Aorta (tissue), 5 donors: ENCODE measurements around the gene ILF2. TPM values are rescaled to one million over a fixed set of nuclear protein-coding genes. Genes with fewer than 3 reads are reported as not detected.
A peak's percentile ranks its signal among the peaks of the same experiment; 100 is the strongest.

ENCODE experiments used
- ATAC-seq: fragments of 200-7000 bp; cut with Tn5 transposase; one replicate; pipeline ENCODE4 v1.9.1; 2022; ENCODE audit warnings: moderate library complexity; ENCODE audit not compliant: low FRiP score
- DNase-seq, 2 donors: peaks; one replicate each; pipeline ENCODE4 v3.0.0-alpha.2; 2020
- H3K27ac ChIP-seq, 2 donors: one replicate each; pipeline ENCODE4 v1.5.1; 2013; ENCODE audit warnings: low read length in 2 of 2, mild to moderate bottlenecking in 2 of 2, moderate library complexity in 2 of 2, control low read depth in 1 of 2, inconsistent platforms in 1 of 2, low read depth in 1 of 2
- H3K27me3 ChIP-seq, 2 donors: one replicate each; pipeline ENCODE4 v1.6.1; 2013; ENCODE audit warnings: control low read depth in 1 of 2, low read length in 1 of 2, mild to moderate bottlenecking in 1 of 2, moderate library complexity in 1 of 2; ENCODE audit not compliant: insufficient read depth in 2 of 2, control insufficient read depth in 1 of 2
- H3K36me3 ChIP-seq, 2 donors: one replicate each; pipeline ENCODE4 v1.6.1; 2013; ENCODE audit warnings: control low read depth in 1 of 2, low read length in 1 of 2, mild to moderate bottlenecking in 1 of 2; ENCODE audit not compliant: insufficient read depth in 2 of 2, control insufficient read depth in 1 of 2
- H3K4me1 ChIP-seq, 2 donors: one replicate each; pipeline ENCODE4 v1.6.1; 2013; ENCODE audit warnings: low read length in 2 of 2, control low read depth in 1 of 2, mild to moderate bottlenecking in 1 of 2, moderate library complexity in 1 of 2; ENCODE audit not compliant: insufficient read depth in 2 of 2, control insufficient read depth in 1 of 2
- H3K4me3 ChIP-seq, 2 donors: one replicate each; pipeline ENCODE4 v1.5.1; 2013; ENCODE audit warnings: low read length in 2 of 2, control low read depth in 1 of 2, mild to moderate bottlenecking in 1 of 2
- H3K9me3 ChIP-seq: one replicate; pipeline ENCODE4 v1.6.1; 2013; ENCODE audit warnings: mild to moderate bottlenecking, low read length; ENCODE audit not compliant: control insufficient read depth
- WGBS, 2 donors: extraction: QIAGEN DNeasy Blood & Tissue Kit; methylation state at CpG; one replicate each; pipeline ENCODE4 v1.1.7; 2013; 5-methylcytosine and 5-hydroxymethylcytosine counted together
- intact Hi-C, 2 donors: fragments of 100-400 bp; cut with DNase I; formaldehyde crosslinking; loops; one replicate each; pipeline versions ENCODE4 v1.14.2 to v1.15.0; 2022
- polyA plus RNA-seq, 2 donors: library from polyadenylated mRNA; stranded (reverse); fragments of 200-250 nt; gene quantifications; one replicate each; pipeline ENCODE4 v1.2.3, GENCODE V29; 2013
- total RNA-seq, 2 donors: library from RNA; stranded (reverse); fragmentation: NEBNext Ultra II Directional; extraction: Animal tissue kit (Norgen Biotek cat#: 25700); gene quantifications; one replicate each; pipeline ENCODE4 v1.2.1, GENCODE V29; 2021
- donor health status: healthy with polysubstance abuse.
- donor health status: Bipolar disorder and iron deficiency.
- donor health status: DM: no; HTN: no; CAD: no.
- donor health status: DM: no; HTN: no; CAD: no.
- donor health status: DM: yes; HTN: yes; CAD: no.

ILF2 gene
- total and polyA plus RNA-seq, 4 donors = 67.0 to 82.9 (median 71.7) TPM

DNA sequence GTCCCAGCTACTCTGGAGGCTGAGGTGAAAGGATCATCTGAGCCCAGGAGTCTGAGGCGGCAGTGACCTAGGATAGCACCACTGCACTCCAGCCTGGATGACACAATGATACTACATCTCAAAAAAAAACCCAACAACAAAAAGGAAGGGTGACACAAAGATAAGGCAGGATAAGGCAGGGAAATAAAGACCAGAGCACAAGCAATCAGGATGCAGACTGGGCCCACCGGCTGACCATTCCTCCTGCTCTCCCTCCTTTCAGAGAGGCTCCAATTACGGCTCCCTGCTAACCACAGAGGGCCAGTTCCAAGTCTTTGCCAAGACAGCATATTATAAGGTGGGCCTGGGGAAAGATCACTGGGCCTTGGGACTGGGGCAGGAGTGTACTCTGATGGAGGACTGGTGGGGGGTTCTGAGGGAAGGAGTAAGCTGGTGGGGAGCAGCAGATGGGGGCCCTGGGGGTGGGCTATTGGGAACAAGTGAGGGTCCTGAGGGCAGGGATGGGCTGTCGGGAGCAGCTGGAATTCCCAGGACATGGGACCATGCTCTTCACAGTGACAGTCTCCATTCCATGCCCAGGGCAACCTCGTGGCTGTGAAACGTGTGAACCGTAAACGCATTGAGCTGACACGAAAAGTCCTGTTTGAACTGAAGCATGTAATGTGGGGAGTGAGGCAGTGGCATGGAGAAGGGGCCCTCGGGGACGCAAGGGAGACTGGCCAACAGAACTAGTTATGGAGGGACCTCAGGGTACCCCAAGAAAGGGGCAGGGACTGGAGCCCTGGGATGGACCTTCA, 14.9 kb upstream of the ILF2 start:
- DNase-seq = no peak
- intact Hi-C loops = no loop called here
- ATAC-seq = no peak
- Histone ChIP-seq H3K4me3 (no peak overlapping the region), H3K9me3 (no peaks in the 10 kb centered on the region), H3K4me1 (no peaks in the 10 kb centered on the region), H3K27me3 (no peaks in the 10 kb centered on the region), H3K36me3 (peaks cover 4 to 21% of the 10 kb centered on the region in 2 donors), H3K27ac (peak overlapping the region in 1 of 2 donors; percentile 8)
- 64 to 69% methylated on average over 11 of the region's 11 CpGs for WGBS, 2 donors

DNA sequence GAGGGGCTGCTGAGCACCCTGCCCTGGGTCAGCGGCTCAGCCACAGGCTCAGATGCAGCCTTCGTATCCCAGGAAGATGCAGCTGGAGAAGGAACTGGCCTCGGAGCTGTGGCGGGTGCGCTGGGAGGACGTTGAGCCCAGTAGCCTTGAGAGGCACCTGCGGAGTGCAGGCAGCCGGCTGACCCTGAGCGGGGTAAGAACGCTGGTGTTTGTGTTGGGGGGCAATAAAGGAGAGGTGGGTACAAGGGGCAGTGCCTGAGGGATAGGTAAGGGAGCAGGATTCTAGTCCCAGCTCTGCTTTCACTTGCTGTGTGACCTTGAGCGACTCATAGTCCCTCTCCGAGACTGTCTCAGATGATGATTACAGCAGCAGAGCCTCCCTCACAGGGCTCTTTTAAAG, 14.1 kb upstream of the ILF2 start:
- H3K4me1 ChIP-seq = no peaks in the 10 kb centered on the region
- no peaks in the 10 kb centered on the region for H3K9me3 ChIP-seq
- no peak for ATAC-seq
- H3K27me3 ChIP-seq = no peaks in the 10 kb centered on the region
- H3K36me3 ChIP-seq = peaks cover 4 to 21% of the 10 kb centered on the region in 2 donors
- no peak for DNase-seq
- intact Hi-C loops = no loop called here
- H3K4me3 ChIP-seq = no peak overlapping the region
- 80 to 85% methylated on average over 12 of the region's 12 CpGs for WGBS, 2 donors
- H3K27ac ChIP-seq = peak overlapping the region in 1 of 2 donors; percentile 7

DNA sequence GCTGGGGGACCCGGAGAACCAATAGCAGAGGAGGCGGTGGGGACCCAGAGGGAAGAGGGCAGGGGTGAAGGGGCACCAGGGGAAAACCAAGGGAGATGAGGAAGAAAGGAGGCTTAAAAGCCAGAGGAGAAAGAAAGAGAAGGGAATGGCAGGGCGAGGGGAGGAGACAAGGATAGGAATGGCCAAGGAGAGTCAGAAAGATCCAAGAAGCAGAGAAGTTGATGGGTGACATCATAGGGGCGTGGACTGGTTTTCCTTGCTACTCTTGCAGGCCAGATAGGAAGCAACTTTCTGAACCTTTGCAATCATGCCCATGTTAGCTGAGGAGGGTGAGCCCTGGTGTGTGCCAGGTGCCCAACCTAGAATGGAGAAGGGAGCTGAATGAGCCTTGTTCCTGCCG, 13.1 kb upstream of the ILF2 start:
- no peak for ATAC-seq
- Histone ChIP-seq H3K36me3 (peaks cover 4 to 19% of the 10 kb centered on the region in 2 donors), H3K4me1 (no peaks in the 10 kb centered on the region), H3K27me3 (no peaks in the 10 kb centered on the region), H3K4me3 (no peak overlapping the region), H3K27ac (peak overlapping the region in 1 of 2 donors; percentile 68), H3K9me3 (no peaks in the 10 kb centered on the region)
- intact Hi-C loops = no loop called here
- DNase-seq = peak in 1 of 2 donors; percentile 55
- 44 to 45% methylated on average over 5 of the region's 5 CpGs for WGBS, 2 donors

DNA sequence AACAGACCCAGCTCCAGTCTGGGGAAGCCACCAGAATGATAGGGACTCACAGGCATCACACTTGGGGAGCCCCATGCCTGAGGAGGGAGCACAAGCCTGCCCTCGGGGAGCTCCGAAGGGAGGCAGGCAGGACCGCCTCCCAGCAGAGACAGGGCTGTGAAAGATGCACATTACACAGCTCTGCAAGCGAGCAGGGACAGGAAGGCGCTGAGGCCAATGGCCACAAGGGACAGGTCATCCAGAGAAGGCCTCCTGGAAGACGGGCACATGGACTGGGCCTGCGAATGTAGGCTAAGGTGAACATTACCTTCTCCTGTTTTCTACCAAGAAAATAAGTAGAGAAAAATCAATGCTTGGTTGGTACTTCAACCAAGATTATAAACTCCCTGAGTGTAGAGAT, 11.9 kb upstream of the ILF2 start:
- intact Hi-C loops = no loop called here
- 69 to 76% methylated on average over 7 of the region's 7 CpGs for WGBS, 2 donors
- H3K4me3 ChIP-seq = no peak overlapping the region
- no peaks in the 10 kb centered on the region for H3K4me1 ChIP-seq
- ATAC-seq = no peak
- H3K27ac ChIP-seq = no peak overlapping the region
- DNase-seq = no peak
- H3K36me3 ChIP-seq = peaks cover 4 to 17% of the 10 kb centered on the region in 2 donors
- H3K9me3 ChIP-seq = no peaks in the 10 kb centered on the region
- no peaks in the 10 kb centered on the region for H3K27me3 ChIP-seq

DNA sequence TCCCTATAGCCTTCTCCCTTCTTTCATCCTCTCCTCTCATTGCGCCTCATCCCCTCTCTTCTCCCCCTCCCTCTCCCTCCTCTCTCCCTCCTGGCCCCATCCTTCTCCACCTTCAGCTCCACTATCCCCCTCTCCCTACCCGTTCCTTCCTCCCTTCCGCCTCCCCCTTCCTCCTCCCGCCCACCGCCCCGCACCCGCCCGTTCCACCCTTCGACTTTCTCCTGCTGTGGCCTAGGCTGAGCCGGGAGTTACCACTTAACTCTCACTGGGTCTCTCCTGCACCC, 9.3 kb upstream of the ILF2 start:
- H3K4me3 ChIP-seq = peak overlapping the region; percentile 30 to 79
- H3K9me3 ChIP-seq = no peaks in the 10 kb centered on the region
- intact Hi-C loops = no loop called here
- ATAC-seq (no peak), DNase-seq (no peak)
- H3K4me1 ChIP-seq = no peaks in the 10 kb centered on the region
- WGBS, 2 donors = 4 to 8% methylated on average over 10 of the region's 10 CpGs
- peak overlapping the region in 1 of 2 donors; percentile 4 for H3K27ac ChIP-seq
- H3K36me3 ChIP-seq = peaks cover 4 to 7% of the 10 kb centered on the region in 2 donors
- no peaks in the 10 kb centered on the region for H3K27me3 ChIP-seq

DNA sequence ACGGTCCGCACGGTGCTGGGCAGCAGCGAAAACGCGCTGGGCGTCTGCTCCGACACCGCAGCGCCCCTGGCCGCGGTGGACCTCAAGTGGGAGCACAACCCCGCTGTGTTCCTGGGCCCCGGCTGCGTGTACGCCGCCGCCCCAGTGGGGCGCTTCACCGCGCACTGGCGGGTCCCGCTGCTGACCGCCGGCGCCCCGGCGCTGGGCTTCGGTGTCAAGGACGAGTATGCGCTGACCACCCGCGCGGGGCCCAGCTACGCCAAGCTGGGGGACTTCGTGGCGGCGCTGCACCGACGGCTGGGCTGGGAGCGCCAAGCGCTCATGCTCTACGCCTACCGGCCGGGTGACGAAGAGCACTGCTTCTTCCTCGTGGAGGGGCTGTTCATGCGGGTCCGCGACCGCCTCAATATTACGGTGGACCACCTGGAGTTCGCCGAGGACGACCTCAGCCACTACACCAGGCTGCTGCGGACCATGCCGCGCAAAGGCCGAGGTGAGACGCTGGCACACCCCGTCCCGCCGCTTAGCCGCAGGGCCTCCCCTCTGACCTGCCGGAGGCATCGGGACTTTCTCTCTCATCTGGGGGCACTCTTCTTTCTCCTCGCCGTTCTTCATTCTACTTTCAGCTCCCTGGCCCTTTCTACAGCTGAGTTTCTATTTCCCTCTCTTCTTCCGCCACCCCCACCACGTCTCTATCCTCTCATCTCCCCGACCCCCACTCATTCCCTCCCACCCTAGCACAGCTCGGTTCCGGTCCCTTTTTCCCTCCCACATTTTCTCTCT, 8.7 kb upstream of the ILF2 start:
- peak; percentile 58 to 83 for DNase-seq
- peaks cover 4 to 7% of the 10 kb centered on the region in 2 donors for H3K36me3 ChIP-seq
- WGBS, 2 donors = 0 to 1% methylated on average over 72 to 73 of the region's 73 CpGs
- H3K27me3 ChIP-seq = no peaks in the 10 kb centered on the region
- ATAC-seq = peak; percentile 65
- peak overlapping the region; percentile 30 to 79 for H3K4me3 ChIP-seq
- no peaks in the 10 kb centered on the region for H3K9me3 ChIP-seq
- intact Hi-C loops = loop anchor here (2.0 to 10.0 kb wide), 5 partner anchors 73 to 308 kb away; partner anchors contain the start of gene RAB13 (in 1 of the 2)
- peak overlapping the region; percentile 14 to 17 for H3K27ac ChIP-seq
- no peaks in the 10 kb centered on the region for H3K4me1 ChIP-seq

DNA sequence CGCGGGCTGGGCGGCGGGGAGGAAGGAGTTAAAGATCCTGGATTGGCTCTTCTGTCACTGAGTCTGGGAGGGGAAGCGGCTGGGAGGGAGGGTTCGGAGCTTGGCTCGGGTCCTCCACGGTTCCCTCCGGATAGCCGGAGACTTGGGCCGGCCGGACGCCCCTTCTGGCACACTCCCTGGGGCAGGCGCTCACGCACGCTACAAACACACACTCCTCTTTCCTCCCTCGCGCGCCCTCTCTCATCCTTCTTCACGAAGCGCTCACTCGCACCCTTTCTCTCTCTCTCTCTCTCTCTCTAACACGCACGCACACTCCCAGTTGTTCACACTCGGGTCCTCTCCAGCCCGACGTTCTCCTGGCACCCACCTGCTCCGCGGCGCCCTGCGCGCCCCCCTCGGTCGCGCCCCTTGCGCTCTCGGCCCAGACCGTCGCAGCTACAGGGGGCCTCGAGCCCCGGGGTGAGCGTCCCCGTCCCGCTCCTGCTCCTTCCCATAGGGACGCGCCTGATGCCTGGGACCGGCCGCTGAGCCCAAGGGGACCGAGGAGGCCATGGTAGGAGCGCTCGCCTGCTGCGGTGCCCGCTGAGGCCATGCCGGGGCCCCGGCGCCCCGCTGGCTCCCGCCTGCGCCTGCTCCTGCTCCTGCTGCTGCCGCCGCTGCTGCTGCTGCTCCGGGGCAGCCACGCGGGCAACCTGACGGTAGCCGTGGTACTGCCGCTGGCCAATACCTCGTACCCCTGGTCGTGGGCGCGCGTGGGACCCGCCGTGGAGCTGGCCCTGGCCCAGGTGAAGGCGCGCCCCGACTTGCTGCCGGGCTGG, 7.9 kb upstream of the ILF2 start, which contains the start of gene NPR1:
TSS of gene NPR1 (plus strand) at position 170 of the 818 bp plus-strand sequence. CDS start at position 591, 421 bp downstream.
- intact Hi-C loops = loop anchor here (1.0 to 10.0 kb wide), 6 partner anchors 71 to 309 kb away; partner anchors contain the start of gene RAB13 (in 1 of the 2)
- H3K4me1 ChIP-seq = no peaks in the 10 kb centered on the region
- WGBS, 2 donors = 0% methylated on average over 66 to 78 of the region's 78 CpGs
- DNase-seq (peak; percentile 87 to 93), ATAC-seq (peak; percentile 88)
- peaks cover 4 to 7% of the 10 kb centered on the region in 2 donors for H3K36me3 ChIP-seq
- no peaks in the 10 kb centered on the region for H3K27me3 ChIP-seq
- peak within 1 kb of the TSS; percentile 17 to 63 for H3K27ac ChIP-seq
- peak within 1 kb of the TSS; percentile 30 to 79 for H3K4me3 ChIP-seq
- no peaks in the 10 kb centered on the region for H3K9me3 ChIP-seq
